ENCODE results near the gene VSNL1.

Gene VSNL1

DNA sequence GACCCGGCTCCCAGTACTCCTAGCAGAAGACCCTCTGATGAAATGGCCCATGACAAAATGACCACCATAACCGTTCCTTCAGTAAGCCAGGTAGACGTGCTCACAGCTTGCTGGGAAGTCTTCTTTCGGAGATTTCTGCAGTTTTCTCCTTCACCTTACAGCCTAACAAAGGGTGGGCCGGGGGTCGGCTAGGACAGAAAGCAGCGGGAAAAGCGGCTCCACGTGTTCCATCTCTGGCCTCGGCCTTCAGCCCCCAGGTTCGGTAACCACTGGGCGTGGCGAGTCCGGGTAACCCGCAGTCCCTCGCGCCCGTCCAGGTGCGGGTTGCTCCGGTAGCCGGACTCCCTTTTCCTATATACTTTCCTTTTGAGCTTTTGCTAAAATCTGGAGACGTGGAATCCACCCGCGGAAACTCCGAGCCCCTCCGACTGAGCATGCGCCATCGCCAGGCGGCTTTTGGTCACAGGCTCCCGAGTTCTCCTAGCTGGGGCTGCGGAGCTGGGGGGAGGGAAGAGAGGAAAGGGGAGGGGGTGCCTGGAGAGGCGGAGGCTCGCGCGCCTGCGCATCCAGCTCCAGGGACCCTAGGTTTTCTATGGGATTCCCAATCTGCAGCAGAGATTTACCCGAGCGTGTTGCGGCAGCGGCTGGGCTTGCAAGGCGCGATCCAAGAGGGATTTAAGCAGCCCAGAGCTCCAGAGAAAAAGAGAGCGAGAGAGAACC lies at the start of gene VSNL1:
TSS of gene VSNL1 (plus strand) at position 604 of the 720 bp plus-strand sequence. CDS start 51,379 bp downstream, outside the sequence.
- no peak for DNase-seq

DNA sequence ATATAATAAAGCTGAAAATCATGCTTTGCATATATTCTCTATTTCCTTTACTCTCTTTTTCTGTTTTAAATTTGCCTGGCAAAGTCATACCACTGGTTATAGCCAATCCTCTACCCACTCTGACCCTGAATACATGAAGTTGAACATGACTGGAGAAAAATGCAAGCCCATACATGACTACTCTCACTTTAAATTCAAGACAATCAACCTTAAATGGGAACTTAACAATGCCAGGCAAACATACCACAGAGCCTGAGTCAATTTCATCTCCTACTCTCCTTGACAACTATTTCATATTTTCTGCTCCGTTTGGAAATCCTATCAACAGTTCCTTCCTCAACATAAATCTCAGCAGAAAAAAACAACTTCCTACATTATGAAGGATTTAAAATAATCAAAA lies 44.9 kb upstream of the VSNL1 start:
- no peak for DNase-seq

DNA sequence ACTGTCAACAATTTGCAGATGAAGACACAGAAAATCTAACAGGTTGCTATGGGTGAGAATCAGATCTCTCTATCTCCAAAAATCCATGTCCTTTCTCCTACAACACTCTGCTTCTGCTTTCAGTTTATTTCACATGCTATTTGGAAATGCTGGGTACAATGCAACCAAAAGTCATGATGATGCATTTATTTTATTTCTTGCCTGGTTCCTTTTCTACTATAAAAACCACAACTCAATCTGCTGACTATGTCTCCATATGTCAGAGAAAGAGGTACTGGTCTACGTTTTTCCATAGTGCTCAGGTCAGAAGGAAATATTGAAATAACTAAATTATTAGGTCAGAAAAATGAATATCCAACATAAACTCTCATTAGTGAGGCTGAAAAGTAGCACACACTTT lies 42.8 kb upstream of the VSNL1 start:
- DNase-seq: no peak

DNA sequence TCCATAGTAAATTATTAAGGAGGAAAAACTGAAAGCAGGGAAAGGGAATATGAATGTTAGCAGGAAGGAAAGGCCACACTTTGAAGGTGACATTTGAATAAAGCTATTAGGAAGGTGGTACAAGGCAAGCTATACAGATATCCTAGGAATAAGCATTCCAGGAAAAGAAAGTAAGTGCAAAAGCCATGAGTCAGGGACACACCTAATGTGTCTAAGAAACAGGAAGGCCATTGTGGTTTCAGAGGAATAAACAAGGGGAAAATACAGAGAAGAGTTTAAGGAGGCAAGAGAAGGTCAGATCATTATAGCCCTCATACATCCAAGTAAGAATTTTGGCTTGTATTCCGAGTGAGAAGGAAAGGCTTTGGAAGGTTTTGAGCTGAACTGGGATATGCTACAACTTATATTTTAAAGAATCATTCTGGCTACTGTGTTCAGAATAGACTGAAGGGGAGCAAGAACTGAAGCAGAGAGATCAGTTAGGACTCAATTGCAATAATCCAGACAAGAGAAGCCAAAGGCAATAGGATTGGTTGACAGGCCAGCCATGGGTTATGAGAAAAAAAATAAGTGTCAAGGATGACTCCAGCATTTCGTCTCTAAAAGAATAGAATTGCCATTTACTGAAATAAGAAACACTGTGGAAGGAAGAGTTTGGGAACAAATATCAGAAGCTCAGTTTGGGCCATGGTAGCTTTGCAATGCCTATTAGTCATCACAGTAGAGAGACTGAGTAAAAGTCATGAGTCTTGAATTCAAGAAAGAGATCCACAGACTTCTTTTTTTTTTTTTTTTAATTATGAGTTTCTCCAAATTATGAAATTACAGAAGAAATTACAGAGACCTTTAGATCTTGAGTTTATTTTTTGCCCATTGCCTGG lies 33.5 kb upstream of the VSNL1 start:
- no peak for DNase-seq

DNA sequence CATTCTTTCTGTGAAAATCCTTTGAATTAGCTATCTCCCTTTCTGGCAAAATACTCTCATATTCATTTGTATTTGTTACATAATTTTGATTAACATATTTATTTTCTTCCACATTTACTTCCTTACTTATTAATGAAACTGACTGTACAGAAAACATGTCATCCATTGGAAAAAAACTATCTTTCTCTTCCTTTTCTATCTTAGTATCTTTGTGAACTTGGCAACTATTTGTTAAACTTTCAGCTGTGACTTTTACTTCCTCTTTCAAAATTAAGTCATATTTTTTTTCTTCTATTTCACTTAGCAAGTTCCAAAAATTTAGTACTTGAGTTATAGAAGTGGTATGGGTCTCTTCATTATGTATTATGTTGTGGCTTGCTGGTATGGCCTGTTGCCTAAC lies 24.8 kb upstream of the VSNL1 start:
- DNase-seq: no peak

DNA sequence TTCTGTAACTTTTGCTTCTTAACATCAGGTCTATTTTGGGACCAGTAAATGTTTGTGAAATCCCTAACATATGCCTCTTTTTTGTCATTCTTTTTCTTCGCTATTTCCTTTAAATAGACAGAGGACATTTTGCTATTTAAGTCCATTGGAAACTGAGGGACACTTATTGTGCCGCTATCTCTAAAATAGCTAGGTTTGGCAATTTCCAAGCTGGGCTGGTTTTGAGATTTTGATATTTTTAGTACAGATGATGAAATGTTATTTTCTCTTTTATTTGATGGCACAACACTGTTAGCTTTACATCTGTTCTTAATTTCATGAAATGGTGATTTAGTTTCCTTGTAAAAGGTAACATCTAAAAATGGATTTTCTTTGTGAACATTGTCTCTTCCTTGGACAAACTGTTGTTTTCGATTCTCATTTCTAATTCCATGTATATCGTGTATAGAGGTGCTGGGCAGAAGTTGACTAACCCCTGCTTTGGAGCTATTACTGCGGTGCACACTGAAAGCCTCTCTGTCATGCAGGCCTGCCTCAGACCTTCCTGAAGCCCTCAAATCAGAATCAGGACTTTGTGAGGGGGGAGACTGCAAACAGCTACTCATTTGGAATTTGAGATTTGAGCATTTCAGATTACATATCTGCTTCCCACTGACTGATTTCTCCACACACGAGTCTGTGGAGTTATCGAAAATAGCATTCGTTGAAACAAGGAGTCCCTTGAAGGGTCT lies 22.9 kb upstream of the VSNL1 start:
- no peak for DNase-seq

DNA sequence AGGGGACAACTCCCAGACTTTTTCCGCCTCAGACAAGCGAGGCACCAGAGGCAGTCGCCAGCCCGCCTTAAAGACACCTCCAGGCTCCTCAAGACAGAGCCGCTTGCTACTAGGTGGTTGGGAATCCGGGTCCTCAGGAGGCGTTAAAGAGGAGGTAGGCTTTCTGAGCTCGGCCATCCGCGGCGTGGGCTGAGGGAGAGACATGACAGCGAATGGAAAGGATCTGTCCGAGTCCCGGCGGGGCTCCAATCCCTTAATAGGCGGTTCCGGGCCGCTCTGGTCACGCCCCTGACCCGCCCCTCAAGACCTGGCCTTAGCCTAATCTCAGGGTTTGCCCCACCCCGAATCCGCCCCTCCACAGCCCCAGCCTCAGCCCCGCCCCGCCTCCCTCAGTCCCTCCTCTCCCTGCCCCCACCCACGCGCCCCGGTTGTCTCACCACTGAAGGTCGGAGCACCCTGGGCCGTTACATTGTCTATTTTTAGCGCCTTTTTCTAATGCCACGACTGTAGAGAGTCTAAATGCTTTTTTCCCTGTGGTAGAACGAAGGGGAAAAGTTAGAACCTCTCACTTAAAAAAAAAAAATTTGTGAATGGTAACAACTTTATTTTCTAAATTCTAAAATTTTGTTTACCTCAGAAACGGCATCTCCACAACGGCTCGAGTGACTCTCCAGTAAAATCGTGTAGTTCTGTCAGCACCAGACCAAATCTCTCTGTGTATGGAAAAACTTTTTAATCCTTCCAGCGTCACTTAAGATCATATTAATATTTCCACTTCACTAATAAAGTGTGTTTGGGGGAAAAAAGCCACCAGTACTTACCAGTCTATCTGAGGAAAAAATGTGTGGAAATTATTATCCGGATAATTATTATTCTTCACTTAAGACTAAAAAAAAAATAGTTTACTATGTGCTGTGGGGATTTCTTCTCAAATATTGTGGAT lies 22.0 kb upstream of the VSNL1 start, which contains the start of gene RAD51AP2:
TSS of gene RAD51AP2 (minus strand) at position 229 of the 943 bp plus-strand sequence. CDS start at position 204, 25 bp downstream.
- DNase-seq: no peak

DNA sequence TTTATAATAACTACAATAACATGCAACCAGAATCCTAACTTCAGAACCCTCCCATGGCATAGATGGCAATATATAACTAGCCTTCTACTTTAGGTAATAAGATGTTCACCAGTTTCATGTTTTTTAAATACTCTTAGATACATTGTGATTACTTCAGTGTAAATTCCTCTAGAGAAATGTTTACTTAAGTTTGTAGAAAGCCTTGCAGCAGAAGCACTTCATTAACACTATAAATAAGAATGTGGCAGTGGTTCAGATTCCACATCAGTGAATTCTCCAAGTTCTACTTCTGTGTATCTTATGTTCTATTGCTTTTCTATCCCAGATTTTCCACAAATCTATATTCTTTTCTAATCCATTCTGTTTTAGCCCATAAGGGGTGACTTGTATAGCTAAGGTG lies 21.0 kb upstream of the VSNL1 start:
- DNase-seq: no peak

DNA sequence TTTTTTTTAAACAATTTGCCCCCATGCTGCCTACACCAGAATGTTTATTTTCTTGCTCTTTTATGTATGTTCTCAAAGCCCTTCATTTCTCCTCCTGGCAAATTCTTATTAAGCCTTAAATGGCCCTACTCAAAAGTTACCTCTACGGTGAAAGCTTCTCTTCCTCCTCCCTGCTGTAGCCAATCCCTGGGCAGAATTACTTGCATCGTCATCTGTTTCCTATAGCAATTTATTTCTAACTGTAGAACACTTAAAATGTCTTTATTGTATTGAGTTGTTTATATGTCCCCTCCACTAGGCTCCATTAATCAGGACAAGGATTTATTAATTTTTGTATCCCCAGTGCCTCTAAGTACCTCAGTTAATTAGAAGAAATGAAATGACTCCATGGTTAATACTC lies 19.7 kb upstream of the VSNL1 start:
- DNase-seq: no peak

DNA sequence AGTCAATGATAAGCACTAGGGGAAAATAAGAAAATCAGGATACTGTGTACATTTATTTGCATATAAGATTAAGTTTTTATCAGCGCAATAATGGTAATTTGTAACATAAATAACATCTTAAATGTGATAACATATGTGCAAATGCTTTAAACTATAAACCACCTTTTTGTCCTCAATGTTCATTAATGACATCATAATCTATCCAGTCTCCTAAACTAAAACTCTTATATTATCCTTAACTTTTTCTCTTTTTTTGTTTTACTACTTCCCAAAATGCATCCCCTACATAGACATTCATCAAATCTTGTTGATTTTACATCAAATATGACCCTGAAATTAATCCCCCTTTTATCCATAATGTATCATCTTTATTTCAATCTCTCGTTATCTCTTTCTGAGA lies 18.9 kb upstream of the VSNL1 start:
- no peak for DNase-seq

DNA sequence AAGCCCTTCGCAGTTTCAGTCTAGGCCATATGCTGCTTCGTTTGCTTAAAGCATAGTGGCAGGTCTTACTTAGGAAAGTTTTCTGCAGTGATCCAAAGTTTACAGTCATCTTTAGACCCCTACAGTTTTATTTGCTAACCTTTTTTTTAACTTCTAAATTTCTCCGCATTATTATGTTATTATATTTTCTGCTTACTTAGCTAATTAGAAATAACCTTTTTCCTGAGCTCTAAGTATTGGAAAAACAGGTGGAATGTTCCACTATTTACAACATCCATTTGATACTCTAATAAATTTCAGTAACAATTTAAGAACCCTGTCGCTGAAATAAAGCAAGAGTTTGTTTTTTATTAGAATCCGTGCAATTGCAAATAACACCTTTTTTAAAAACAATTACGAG lies 18.2 kb upstream of the VSNL1 start:
- DNase-seq: no peak

DNA sequence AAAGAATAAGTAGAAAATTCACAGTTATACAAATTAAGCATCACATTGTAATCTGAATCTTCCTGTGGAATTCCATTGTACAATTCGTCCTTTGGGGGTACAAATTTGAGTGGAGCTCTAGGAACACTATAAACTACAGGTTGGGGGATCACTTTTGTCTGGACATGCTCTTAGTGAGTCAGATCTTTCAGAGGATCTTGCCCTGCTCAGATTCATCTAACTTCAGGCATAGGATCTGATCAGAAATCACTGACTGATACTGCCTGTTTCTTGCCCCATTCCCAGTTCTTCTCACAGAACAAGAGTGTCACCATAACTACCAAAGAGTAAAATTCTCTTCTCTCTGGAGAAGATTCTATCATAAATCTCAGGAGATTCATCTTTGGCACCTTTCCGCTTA lies 10.7 kb upstream of the VSNL1 start:
- DNase-seq: no peak

DNA sequence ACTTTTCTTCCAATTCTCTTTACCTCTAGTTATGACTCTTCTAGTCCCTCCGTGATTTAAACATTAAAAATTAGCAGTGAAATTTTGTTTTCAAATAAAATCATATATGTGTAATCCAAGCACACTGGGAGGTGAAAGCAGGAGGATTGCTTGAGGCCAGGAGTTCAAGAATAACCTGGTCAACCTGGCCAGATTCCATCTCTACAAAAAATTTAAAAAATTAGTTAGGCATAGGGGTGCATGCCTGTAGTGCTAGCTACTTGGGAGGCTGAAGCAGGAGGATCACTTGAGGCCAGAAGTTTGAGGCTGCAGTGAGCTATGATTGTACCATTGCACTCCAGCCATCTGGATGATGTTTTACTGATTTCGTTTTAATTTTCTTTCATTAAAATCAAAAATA lies 7.0 kb upstream of the VSNL1 start:
- no peak for DNase-seq

DNA sequence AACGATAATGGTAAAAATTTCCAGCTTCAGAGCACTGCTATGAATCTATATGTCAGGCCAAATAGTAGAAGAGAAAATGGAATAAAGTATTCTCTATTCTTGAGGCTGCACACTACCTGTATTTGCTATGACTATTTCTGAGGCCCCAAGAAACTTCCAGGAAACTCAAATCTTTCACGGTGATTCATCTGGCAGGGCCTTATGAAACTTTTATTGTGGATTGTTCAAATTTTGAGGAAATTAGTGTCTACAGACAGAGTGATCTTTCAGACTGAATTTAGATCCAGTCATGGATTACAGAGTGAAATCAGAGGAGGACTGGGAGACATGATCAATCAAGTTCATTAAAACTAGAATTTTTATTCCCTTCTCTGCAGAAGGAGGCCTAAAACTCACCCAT lies 4.1 kb upstream of the VSNL1 start:
- DNase-seq: no peak

DNA sequence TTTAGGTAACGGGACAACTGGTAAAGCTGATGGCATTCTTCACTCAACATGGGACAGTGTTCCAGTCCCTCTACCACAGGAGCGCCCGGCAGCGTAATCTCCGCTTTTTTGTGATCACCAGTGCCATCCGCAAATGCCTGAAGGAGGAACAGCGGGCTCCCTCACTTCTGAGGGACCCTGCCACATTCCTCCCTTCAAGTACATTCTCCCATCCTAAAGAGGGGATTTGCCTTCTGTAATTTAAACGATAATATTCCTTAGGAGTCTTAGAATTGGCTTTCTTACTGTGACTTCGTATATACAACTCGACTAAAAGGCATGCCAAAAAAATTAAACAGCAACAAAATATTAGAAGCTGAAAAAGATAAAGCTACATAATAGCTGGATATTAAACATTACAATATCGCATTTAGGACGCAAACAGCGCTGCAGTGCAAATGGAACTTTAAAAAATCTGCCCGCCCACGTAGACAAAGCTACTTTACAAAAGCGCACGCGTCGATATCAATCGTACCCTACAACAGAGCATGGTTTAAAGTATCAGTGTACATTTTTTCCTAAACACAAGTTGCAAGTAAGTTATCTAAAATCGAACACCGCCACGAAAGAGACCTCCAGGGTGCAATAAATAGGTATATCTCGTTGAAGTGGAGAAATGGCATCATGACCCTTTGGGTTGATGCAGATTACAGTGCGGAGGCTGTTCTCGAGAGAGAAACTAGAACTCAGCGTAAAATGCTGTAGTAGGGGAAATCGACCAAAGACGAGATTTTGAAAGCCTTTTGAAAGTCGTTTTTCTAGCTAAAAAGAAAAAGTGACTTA lies 2.3 kb upstream of the VSNL1 start:
- no peak for DNase-seq

DNA sequence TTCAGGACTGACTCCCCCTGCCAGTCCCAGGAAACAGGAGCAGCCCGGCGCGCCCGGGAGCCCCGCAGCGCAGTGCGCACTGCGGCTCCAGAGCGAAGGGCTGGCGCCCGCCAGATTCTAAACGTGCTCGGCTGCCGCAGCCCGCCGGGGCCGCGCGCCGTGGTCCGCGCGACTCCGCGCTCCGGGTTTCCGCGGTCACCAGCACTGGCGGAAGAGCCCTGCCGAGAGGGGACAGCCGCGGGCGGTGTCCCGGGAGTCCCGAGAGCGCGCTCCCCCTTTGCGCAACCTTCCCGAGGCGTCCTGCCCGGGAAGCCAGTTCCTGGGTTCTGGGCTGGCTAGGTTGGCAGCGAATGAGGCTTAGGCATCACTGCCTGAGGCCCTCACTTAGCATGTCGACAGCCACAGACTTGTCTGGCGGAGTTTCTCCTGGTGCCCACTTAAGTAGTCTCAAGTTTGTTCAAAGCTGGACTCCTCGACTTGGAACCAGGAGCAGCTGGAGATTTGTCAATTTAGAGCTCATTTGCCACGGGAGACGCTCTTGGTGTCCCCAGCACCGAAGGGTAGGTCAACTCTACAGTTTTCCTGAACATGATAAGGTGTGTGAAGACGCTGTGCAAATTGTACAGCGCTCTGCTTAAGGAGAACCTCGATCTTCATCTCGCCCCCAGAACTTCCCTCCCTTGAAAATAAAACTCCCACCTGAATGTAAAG lies 1.5 kb upstream of the VSNL1 start:
- no peak for DNase-seq

DNA sequence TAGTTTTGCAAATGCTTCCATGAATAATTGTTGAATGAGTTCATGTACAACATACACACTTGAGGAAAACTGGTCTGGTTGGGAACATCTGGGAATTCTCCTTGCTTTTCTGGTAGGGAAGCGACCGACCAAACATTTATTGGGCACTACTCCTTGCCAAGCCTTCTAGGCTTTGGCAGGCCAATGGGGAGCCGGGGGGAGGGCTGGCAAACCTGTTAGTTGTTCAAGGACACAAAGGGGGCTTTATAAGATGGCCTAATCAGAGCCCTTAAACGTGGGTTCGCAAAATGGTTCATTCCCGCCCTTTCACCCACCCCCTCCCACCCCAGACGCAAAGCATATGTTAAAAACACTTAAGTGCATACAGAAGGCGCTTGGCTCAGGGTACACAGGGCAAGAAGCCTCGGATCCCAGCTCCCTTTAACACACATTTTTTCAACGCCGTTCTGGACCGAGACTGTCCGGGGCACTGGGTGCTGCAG lies 844 bp upstream of the VSNL1 start:
- DNase-seq: no peak

DNA sequence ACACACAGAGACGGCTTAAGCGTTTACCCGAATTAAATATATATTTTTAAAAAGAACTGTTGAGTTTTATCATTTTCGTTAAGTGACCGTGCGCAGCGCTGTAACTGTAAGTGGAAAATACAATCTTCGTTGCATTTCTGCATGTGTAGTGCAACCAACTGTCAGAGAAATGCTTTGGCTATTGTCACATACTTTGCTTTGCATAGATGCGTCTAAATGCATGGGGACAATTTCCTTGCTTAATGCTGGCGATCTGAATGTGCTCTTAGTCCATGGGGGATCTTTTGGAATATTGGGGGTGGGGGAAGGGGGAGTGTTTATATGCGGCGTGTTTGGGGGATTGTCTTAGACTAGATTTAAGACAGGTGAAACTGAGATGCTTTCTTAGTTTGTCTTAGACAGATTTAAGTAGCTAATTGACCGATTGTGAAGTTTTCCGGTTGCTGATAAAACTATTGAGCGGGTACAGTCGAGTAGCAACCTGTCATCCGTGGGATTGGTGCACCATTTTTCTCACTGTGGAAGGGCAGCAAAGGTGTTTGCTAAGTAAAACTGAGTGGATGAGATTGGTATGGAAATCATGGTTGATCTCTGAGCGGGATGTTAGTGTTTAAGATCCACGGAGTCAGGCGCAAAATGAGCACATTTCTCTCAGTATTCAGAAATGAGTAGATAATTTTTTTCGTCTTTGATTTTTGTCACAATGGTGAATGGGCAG lies 476 bp downstream of the VSNL1 start:
- no peak for DNase-seq

DNA sequence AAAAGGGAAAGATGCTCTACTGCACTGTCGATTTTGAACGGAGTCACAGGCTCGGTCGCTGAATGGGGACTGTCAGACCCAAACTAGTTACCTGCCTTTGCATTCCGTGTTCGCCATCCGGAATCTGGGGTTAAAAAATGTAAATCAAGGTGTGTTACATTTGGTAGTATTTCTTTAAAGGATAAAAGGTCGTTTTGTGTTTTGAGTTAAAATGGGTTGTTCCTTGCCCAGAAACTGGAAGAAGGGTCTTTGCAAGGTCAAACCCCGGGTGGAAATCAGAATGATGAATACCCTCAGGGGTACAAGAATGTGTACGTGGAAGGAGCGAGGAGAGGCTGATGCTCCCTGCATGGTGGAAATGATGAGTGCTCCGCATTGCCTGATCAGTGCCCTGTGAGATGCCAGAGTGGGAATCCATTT lies 1.0 kb downstream of the VSNL1 start:
- DNase-seq: no peak

DNA sequence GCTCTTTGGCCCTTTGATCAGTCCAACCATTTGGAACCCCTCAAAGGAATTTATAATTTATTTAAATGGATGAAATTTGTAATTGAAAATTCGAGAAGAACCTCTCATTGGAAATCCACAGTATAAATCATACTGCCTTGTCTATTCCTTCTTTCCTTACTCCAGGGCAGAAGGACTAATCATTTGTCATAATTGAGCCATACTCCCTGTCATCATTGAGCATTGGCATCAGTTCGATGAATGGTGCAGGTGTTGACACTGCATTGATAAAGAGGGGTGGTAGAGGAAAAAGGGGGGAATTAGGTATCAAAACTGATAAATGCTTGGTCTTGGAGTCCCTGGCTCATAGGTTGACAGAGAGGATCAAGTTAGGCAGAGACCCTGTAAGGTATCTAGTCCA lies 2.0 kb downstream of the VSNL1 start:
- DNase-seq: no peak
